ENCODE data around the gene PIP4K2A. TPM values are rescaled to one million over a fixed set of nuclear protein-coding genes. Genes with fewer than 3 reads are reported as not detected.
A peak's percentile ranks its signal among the peaks of the same experiment; 100 is the strongest.

The PIP4K2A gene
- total RNA-seq, 1 donor from 2014 or later = 24.1 TPM

DNA sequence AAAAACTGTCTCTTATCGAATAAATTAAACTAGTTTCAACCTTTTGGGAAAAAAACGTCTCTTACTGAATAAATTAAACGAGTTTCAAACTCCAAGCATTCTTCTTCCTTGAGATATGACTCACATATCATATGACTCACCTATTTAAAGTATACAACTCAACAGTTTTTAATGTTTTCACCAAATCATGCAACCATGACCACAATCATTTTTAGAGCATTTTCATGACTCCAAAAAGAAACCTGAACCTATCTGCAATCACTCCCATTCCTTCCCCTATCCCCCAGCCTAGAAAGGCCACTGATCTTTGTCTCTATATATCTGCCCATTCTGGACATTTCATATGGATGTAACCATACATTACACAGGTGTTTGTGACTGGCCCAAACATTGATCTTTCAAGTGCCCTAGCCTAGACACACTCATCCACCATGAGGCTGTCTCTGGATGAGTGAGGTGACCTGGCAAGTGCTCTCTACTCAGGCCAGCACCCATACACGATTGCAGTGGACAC is 115.3 kb downstream of the PIP4K2A start:
- DNase-seq (ENCODE audit: low read depth) = peak; percentile 93

DNA sequence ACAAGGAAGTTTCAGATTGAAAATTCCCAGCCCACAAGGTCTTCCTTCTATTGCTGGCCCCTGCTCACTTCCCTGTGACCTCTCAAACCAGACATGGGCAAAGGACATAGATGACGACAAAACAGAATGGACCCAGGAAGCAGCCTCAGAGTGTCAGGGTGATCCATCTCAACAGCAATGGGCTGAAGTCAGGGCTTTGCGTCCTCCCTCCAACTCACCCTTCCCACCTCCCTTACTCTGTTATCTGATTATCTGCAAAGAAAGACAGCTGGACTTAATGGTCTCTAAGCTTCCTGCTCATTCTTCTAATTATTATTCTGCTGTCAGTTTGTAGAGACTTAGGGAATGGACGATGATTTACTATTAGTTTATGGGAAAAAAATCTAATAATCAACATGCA is 115.9 kb downstream of the PIP4K2A start:
- DNase-seq (ENCODE audit: low read depth) = no peak

DNA sequence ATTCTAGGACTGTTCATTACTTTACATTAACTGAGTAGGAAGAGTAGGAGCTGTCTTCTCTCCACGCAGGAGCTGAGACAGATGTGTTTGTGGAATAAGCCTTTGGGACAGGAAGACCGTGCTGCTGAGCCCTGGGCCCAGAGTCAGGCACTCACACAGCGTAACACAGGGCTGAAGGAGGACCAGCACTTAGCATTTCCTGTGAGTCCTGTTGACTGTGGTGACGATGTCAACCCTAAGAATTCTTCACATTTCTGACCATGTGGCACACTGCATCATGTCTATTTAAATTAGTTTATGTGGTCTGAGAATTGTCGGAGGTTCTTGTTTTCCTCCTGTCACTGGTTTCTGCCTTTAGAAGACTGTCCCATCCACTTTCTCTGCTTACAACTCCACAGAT is 117.2 kb downstream of the PIP4K2A start:
- DNase-seq (ENCODE audit: low read depth) = peak; percentile 44

DNA sequence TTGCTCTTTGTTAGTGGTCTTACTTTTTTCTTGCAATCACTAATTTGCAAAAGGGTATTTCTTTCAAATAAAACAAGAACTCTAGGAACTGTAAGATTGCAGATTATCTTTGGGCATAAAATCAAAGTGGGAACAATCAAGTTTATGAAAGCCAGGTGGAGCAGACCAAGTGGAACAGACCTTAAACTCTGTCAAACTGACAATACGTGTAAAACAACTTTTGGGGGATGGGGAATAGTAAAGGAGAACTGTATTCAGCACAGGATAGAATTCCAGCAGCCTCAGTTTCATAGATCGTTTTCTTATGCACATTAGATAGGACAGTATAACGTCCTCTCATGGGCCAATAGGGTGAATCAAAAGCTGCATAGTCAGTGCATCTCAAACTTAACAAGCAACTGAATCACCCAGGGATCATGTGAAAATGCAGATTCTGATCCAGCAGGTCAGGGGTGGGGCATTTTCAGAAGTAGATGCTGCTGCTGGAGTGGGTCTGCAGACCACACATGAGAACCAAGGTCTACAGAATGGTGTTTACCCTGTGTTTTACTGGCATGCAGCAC is 120.7 kb downstream of the PIP4K2A start:
- no peak for DNase-seq (ENCODE audit: low read depth)

DNA sequence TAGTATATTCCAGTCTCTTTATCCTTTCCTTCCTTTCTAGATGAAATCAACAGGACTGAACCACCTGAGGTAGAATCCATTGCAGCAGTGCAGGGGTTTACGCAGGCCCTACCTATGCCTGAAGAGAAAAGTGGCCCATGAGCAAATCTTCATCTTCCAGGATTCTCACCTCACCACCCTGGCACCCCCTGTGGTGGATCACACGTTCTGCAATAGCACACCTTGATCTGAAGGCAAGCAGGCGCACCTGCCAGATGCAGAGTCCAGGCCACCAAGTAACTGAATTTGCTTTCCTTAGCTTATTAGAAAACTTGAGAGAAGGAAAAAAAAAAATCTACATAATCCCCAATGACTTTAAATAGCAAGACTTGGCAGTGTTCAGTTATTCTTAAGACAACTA is 121.4 kb downstream of the PIP4K2A start:
- no peak for DNase-seq (ENCODE audit: low read depth)

DNA sequence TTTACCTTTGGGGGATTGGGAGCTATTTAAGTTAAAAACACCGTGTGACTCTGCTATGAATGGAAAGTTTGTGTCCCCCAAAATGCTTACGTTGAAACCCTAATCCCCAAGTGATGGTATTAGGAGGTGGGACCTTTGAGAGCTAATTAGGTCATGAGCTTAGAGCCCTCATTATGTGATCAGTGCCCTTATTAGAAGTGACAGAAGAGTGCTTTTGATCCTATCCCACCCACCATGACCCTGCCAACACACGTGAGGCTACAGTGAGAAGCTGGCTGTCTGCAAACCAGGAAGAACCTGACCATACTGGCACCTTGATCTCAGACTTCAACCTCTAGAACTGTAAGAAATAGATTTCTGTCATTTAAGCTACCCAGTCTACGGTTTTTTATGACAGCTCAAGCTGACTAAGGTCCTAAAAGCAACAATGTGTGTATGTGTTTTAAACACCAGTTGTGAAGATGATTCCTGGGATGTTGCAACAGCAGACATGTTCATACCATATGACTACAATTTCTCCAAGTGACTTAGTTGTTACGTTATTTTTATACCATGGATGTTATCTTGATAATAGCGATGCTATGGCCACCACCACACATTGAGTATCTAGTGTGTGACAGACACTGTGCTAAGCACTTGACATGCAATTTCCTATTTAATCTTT is 124.4 kb downstream of the PIP4K2A start:
- no peak for DNase-seq (ENCODE audit: low read depth)

DNA sequence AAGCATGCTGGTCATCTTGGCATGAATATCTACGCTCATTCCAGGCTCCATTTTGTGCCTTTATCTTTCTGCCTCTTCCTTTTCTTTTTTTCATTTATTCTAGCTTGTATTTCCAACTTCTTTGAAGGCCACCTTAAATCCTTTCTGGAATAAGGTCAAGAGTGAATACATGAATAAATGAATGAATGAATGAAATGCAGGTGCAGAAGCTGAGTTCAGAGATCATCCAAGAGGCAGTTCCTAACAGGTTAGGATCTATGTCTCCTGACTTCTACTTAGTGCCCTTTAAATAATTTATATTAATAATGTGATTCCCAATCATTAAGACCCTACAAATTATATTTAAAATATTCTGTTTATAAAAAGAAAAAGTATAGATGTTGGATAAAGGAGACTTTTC is 125.9 kb downstream of the PIP4K2A start:
- no peak for DNase-seq (ENCODE audit: low read depth)

DNA sequence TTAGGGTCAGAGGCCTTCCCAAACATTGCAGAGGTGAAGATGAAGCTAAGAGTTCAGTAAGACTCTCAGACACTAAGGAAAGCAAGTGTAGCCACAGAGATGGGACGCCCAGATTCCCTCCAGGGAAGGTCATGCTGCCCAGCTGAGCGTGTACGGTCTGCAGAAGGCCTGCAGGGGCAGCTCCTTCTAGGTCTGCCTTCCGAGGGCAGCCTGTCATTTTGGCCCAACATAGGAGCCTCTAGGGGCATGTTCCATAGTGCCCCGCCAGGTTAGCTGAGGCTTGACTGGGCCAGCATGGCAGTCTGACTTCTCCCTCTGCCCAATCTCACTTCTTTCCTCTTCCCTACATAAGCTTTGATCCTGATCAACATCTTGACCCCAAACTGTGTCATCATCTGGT is 130.7 kb downstream of the PIP4K2A start:
- no peak for DNase-seq (ENCODE audit: low read depth)

DNA sequence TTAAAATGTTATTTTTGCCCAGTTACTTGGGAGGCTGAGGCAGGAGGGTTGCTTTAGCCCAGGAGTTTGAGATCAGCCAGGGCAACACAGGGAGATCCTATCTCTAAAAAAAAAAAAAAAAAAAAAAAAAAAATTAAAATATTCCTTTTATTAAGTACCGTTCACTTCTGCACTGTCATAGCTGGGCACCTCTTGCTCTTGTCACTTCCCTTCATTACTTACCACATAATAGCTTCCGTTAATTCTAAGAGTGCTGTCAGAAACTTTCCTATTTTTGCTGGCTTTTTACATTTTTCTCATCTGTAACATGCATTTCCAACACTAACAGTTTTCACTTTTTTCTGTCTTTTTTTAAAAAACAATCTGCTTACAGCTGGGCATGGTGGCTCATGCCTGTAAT is 132.9 kb downstream of the PIP4K2A start:
- no peak for DNase-seq (ENCODE audit: low read depth)

DNA sequence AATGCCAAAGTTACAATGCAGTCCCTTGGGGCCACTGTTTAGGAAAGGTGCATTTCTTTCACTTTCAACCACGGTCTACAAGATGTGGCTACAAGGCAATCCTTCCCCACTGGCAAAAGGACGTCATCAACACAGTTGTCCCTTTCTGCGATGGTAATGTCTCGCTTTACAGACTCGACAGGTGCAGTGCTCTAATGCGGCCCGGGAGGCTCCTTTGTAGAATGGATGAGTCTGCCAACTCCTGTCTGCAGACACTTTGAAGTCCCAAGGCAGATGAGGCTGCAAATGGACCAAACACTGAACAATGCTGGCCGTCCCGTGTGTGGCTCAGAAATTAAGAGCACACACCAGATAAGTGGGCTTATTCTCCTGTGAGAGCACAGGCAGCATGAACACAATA is 133.7 kb downstream of the PIP4K2A start:
- DNase-seq (ENCODE audit: low read depth) = no peak

DNA sequence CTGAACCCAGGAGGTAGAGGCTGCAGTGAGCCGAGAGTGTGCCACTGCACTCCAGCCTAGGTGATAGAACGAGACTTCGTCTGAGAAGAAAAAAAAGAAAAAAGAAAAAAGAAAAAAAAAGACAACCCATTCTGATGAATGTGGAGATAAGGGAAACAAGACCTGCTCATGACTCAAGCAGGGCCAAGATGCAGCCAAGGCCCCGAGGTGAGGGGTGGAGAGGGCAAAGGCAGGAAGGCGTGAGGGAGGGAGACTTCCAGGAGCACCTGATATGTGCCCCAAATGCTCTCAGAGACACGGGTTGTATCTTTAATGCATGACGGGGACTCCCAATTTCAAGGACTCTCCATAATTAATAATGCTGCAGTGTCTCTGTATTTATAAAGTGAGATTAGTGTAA is 134.6 kb downstream of the PIP4K2A start:
- DNase-seq (ENCODE audit: low read depth) = no peak

DNA sequence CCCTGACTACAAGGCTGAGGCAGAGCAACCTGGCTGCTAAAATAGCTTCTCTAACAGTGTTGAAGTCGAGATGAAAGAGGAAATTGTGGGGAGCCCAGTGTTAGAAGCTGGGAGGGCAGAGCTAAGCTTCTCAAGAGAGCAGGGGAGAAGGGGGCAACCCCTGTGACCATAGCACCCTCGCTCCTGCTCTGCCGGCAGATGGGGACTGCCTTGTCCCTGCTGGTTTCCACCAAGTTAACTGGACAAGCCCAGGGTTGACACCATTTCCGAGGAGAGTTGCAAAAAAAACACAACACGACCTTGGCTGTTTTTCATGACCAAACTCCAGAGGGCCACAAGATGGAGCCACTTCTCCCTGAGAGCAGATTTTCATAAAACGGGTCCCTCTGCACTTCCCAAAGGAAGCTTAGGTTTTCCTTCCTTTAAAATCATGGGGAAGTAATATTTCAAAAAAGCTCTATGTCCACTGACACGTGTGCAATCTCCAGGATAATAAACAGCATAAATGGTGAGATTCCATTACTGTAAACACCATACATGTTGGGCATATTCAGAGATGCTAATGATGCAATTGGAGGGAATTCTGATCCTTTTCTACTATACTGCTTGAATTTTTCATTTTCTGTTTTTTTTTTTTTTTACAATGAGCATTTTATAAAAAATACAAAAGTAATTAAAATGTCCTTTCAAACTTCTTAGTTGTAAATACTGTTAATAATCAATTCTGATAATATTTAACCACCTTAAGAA is 140.4 kb downstream of the PIP4K2A start:
- DNase-seq (ENCODE audit: low read depth) = peak; percentile 19

DNA sequence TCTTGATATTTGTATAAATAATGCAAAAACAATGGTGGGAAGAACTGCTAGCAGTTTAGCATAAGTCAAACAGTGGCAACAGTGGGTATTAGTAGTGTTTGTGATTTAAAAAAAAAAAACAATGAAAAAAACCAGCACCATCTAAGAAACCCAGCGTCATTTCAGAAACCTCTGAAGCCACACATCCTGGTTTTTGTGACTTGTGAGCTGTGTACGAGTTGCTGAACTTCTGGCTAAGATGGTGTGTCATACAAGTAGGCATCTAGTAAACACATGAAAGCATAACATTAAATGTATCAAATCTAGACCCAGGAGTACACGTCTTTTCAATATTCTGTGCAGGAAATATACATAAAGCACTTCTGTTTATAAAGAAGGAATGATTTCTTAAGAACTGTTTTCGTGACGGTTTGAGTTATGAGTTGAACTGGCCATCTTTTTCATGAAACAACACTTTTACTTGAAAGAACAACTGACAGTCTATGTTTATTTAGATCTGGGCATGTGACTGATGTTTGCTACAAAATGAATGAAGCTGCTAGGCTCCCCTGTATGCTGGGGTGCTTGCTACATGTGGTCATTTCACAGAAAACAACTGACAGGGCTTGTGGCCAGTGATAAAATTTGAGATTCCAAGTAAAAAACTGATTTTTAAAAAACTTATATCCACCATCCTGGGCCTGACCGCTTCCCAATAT is 143.5 kb downstream of the PIP4K2A start:
- DNase-seq (ENCODE audit: low read depth) = no peak

DNA sequence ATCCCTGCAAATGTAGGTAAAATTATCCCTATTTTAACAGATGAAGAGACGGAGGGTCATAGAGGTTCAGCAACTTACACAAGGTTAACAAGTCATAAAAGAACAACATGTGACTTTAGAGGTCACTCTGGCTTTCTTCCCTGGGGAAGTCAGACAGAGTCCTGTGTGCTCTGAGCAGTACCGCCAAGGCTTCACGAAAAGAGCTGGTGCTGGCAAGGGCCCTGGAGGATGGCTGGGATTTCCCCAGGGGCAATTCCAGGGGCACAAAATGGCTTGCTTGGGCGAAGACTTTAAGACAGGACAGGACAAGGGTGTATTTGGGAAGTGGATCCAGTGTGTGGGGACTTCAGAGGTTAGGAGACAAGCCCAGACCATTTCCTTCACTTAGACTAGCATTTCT is 144.1 kb downstream of the PIP4K2A start:
- no peak for DNase-seq (ENCODE audit: low read depth)

DNA sequence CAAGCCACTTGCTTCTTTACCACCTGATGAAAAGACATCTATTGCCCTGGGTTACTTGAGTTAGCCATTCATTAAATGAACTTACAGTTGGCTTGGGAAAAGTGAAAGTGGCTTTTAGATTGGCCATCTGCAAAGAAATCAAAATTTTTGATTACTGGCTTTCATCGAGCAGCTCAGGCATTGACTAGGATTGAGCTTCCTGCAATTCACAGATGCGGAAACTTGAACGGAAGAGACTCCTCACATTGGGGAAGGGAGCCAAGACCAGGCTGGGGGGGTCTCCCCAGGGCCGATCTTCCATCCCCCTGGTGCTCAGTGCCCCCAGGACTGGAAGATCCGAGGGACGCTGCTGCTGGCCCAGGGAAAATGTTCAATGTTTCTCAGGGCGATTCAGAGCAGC is 145.4 kb downstream of the PIP4K2A start:
- DNase-seq (ENCODE audit: low read depth) = no peak

DNA sequence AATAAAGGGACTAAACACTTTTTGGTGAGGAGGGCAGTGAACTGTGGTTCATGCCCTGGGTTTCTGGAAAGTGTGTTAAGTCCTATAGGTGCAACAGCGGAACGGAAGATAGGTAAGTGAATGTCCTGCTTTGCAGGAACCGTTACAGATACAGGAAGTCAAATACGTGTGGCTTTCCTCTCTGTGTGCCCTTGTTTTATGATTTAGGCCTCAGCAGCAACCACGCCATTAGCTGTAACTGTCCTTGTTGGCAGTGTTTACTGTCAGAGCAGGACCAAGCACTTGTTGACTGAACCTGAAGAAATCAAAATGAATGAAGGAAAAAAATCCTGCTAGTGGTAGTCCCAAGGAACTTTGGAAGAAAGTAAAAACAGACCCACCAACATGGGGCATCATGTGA is 150.3 kb downstream of the PIP4K2A start:
- DNase-seq (ENCODE audit: low read depth) = no peak

DNA sequence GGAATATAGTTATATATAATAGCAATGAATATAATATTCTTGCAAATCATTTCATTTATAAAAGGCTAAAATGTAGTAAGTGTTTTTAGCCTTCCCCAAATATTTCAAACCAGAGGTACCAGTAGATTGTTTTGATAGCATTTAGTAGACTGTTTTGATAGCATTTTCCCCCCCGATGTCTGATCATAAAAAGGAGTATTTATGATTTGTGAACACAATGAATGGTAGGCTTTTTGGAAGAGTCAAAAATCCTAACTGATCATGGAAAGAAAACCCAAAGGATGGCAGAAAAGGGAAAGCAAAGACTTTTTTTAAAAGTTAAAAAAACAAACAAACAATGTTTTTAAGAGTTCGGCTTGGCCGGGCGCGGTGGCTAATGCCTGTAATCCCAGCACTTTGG is 152.5 kb downstream of the PIP4K2A start:
- DNase-seq (ENCODE audit: low read depth) = no peak

DNA sequence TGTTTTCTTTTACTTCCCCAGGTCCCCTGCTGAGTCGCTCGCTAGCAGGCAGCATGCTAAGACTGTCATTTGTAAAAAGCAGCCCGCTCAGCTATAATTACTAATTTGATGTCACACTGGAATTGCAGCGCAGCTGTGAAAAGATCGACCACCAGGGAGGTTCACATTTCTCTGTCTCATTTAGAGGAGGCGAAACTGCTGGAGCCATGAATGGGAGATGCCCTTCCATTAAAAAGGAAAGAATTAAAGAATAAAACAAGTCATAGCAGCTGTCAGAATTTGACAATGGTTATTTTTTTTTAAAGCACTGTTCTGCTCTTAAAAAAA is 153.5 kb downstream of the PIP4K2A start:
- no peak for DNase-seq (ENCODE audit: low read depth)

DNA sequence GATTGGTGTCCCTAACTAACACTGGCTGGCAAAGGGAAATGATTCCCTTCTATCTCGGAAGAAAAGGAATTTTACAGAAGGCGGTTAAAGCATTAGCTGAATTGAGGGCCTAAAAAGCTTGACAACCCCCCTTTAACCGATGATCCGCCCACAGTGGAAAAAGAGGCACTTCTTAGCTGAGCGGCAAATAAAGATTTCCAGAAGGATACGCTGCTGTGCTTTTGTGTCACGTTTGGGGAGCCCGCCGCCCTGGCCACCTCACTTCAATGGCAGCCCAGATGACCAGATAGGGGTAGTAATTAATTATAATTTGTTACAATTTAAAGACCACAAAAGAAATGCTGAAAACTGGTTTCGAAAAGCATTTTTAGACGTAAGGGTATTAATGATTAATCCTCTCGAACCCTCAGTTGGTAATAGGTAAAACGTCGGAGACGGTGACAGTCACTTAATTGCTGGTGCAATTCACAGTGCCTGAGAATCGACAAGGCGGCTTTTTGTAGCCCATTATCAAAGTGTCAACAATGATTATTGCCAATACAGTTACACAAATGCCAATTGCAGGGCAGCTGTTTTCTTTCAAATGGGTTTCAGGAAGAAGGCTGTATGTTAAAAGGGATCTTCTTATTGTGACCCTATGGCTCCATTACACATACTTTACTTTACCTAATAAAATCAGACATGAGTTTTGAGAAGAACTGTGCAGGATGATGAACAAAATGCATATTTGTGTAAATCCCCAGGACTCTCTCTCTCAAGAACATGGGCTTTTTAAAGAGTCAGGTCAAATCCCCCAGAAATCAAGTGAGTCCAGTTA is 154.1 kb downstream of the PIP4K2A start:
- no peak for DNase-seq (ENCODE audit: low read depth)

DNA sequence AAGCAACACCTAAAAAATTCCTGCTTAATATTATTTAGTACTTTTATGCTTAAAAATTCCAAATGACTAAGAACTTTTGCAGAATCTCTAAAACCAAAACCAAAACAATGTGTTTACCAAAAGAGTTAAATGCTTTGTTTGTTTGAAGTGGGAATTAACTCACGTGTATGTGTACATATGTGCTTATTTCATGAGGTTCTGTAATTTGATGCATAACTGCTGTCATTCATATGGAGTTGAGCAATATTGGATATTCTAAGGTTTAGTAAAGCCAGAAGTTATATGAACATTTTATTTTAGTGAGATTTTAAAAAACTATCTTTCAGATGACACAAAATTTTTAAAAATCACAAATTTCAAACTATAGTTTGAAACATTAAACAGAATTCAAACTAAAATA is 157.1 kb downstream of the PIP4K2A start:
- DNase-seq (ENCODE audit: low read depth) = no peak

DNA sequence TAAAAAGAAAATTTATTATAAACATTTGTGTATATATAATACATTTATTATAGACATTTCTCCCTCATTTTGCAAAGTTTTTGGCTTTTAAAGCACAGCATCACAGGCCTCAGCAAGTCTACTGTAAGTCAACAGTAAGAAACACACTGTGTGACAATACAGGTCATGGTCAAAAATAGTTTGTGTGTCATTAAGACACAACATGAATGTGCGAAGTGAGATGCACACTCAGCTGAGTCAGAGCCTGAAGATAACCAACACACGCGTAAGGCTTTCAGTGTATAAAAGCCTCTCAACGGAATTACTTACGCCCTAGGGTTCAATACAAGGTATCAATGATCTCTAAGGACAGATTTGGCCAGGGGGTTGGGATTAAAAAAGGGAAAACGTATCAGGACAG is 157.6 kb downstream of the PIP4K2A start:
- no peak for DNase-seq (ENCODE audit: low read depth)
